Activated B cell treated with CpG ODN at 0.5 μM for 24 hours (primary cell): ENCODE results near the gene TBX20. TPM values are rescaled to one million over a fixed set of nuclear protein-coding genes. Genes with fewer than 3 reads are reported as not detected.

Source experiments
- ATAC-seq: fragments of 200-7000 bp; cut with Tn5 transposase; one replicate; pipeline ENCODE4 v1.10.0; 2021; ENCODE audit warnings: low read depth, mild to moderate bottlenecking, moderate library complexity
- CTCF ChIA-PET: fragments of 350-600 bp; sonication (Branson Sonifier 250); formaldehyde crosslinking; loops from one replicate; lab custom pipeline; 2021; ENCODE audit warnings: antibody characterized with exemption; lab: Charles Lee
- POLR2A ChIA-PET: fragments of 350-600 bp; sonication (Branson Sonifier 250); formaldehyde crosslinking; loops from one replicate; lab custom pipeline; 2021; ENCODE audit warnings: antibody characterized with exemption; lab: Charles Lee
- DNase-seq: peaks from one replicate; pipeline ENCODE4 v3.0.0; 2022
- H3K27ac Mint-ChIP-seq: one replicate; pipeline ENCODE4 v1.8.0; 2020; ENCODE audit warnings: mixed read lengths
- H3K27me3 Mint-ChIP-seq: one replicate; pipeline ENCODE4 v1.8.0; 2021; ENCODE audit warnings: mixed read lengths
- H3K36me3 Mint-ChIP-seq: one replicate; pipeline ENCODE4 v1.8.0; 2021; ENCODE audit warnings: low read depth, mixed read lengths
- H3K4me1 Mint-ChIP-seq: one replicate; pipeline ENCODE4 v1.8.0; 2021; ENCODE audit warnings: mixed read lengths
- H3K4me3 Mint-ChIP-seq: one replicate; pipeline ENCODE4 v1.8.0; 2020; ENCODE audit warnings: mild to moderate bottlenecking, mixed read lengths
- H3K9me3 Mint-ChIP-seq: one replicate; pipeline ENCODE4 v1.8.0; 2020; ENCODE audit warnings: mixed read lengths
- intact Hi-C: fragments of 100-400 bp; cut with micrococcal nuclease; formaldehyde crosslinking; loops from one replicate; pipeline ENCODE4 v1.15.1; 2024
- total RNA-seq: library from RNA; stranded (reverse); gene quantifications from 2 replicates; pipeline ENCODE4 v1.2.3, GENCODE V29; 2022
- TF ChIP-seq, protein P1 (sequence below): fragments of 200-600 bp; IDR thresholded peaks from one replicate; pipeline ENCODE4 v1.8.0; 2022; ENCODE audit warnings: antibody characterized with exemption, mild to moderate bottlenecking

The TBX20 gene
- total RNA-seq, 1 donor from 2014 or later: 0.11 TPM

DNA sequence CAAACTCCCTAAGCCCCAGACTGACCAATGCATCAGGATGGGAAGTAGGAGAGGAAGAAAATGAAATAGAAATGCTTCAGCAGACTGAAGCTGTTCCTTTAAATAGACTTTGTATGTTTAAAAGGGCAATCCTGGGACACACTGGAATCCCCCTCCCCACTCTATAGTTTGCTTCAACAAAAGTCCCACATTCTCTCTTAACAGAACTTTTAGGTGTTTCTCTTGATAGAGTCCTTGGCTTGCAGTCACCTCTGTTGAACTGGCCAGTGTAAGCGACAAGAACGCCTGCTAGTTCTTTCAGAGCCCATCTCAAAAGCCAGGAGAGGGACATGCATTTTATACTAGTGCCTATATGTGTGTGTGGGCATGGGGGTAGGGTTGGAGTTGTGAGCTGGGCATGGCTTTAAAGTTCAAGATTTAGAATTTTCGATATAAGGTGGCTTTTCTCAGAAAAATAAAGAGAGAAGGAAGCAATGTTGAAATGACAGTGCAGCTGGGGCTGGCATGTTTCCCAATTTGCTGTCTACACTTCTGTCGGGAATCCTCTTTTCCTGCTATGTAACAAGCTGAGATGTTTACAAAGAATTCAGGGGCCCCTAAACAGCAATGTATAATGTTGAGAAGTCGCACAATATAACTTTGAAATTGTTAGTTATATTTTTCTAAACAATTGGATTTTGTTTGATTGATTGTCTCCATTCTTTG is 2.1 kb downstream of the TBX20 start:
- Mint-ChIP-seq H3K27me3 (peaks cover 76% of the 10 kb centered on the region), H3K9me3 (no peaks in the 10 kb centered on the region), H3K4me1 (peaks cover 13% of the 10 kb centered on the region), H3K27ac (no peak overlapping the region), H3K4me3 (no peak overlapping the region), H3K36me3 (no peaks in the 10 kb centered on the region)
- intact Hi-C loops: loop anchor here (5.0 kb wide), 1 partner anchor 214 kb away; the partner anchor contains the start of gene DPY19L1
- DNase-seq: no peak
- ChIA-PET POLR2A (no interaction called here), CTCF (no interaction called here)
- ATAC-seq: no peak
- TF ChIP-seq, protein P1, sequence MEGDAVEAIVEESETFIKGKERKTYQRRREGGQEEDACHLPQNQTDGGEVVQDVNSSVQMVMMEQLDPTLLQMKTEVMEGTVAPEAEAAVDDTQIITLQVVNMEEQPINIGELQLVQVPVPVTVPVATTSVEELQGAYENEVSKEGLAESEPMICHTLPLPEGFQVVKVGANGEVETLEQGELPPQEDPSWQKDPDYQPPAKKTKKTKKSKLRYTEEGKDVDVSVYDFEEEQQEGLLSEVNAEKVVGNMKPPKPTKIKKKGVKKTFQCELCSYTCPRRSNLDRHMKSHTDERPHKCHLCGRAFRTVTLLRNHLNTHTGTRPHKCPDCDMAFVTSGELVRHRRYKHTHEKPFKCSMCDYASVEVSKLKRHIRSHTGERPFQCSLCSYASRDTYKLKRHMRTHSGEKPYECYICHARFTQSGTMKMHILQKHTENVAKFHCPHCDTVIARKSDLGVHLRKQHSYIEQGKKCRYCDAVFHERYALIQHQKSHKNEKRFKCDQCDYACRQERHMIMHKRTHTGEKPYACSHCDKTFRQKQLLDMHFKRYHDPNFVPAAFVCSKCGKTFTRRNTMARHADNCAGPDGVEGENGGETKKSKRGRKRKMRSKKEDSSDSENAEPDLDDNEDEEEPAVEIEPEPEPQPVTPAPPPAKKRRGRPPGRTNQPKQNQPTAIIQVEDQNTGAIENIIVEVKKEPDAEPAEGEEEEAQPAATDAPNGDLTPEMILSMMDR: no peak

DNA sequence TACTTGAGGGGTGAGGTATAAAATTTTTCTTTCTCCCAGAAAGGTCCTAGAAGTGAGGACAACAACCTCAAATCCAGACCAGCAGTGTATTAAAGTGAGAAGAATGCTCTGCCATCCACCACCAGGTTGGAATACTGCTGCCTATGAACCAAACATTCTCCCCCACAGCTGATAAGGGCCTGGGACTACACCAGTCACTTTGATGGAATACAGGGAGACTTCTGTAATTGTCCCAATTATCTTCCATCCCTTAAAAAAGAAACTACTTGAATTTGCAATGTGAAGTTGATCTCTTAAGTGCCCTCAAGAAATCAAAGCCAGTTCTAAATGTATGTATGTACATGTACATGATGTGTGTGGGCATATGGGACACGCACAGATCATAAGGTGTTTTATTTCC is 3.0 kb downstream of the TBX20 start:
- ATAC-seq: no peak
- peaks cover 68% of the 10 kb centered on the region for H3K27me3 Mint-ChIP-seq
- TF ChIP-seq, protein P1: no peak
- H3K27ac Mint-ChIP-seq: no peak overlapping the region
- peaks cover 13% of the 10 kb centered on the region for H3K4me1 Mint-ChIP-seq
- no peak for DNase-seq
- ChIA-PET POLR2A (no interaction called here), CTCF (no interaction called here)
- intact Hi-C loops: loop anchor here (5.0 kb wide), 1 partner anchor 214 kb away; the partner anchor contains the start of gene DPY19L1
- H3K9me3 Mint-ChIP-seq: no peaks in the 10 kb centered on the region
- H3K4me3 Mint-ChIP-seq: no peak overlapping the region
- H3K36me3 Mint-ChIP-seq: no peaks in the 10 kb centered on the region

DNA sequence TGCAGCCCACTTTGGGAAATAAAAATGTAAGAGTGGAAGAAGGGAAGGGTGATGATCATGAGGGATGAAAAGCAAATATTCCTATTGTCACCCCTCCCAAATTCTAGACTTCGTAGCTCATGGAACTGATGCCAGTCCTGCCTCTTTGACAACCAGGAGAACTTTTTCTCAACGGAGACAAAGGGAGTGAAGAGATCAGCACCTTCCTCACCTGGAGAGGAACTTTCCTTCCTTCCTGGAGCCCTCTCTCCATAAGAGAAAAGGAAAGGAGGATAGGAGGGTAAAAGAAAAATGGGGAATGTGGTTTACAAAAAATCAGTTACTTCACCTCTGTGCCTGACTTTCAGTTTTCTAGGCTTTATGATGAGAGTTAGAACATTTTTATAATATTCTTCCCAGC is 3.4 kb downstream of the TBX20 start:
- TF ChIP-seq, protein P1: no peak
- intact Hi-C loops: loop anchor here (5.0 kb wide), 1 partner anchor 213 kb away; the partner anchor contains the start of gene DPY19L1
- ChIA-PET CTCF (no interaction called here), POLR2A (no interaction called here)
- Mint-ChIP-seq H3K27ac (no peak overlapping the region), H3K4me1 (peaks cover 13% of the 10 kb centered on the region), H3K27me3 (peaks cover 64% of the 10 kb centered on the region), H3K36me3 (no peaks in the 10 kb centered on the region), H3K4me3 (no peak overlapping the region), H3K9me3 (no peaks in the 10 kb centered on the region)
- no peak for ATAC-seq
- DNase-seq: no peak

DNA sequence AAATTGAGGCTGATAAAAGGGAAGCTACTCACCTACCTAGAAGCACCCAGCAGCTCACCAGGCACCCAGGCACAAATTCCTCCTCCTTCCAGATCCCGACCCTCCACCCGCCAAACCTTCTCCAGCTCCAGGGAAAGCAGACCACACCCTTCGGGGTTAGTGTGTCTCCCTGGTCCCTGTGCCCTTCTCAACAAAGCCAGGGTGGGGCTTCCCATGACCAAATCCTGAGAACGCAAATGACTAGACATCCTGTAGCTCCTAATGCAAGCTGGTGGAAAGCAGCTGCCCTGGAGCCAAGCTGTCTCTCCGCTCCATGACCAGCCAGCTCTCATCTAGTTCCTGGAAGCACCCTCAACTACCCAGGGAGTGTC is 4.4 kb downstream of the TBX20 start:
- peaks cover 61% of the 10 kb centered on the region for H3K27me3 Mint-ChIP-seq
- POLR2A ChIA-PET: no interaction called here
- no peak overlapping the region for H3K27ac Mint-ChIP-seq
- peaks cover 13% of the 10 kb centered on the region for H3K4me1 Mint-ChIP-seq
- intact Hi-C loops: no loop called here
- no peaks in the 10 kb centered on the region for H3K9me3 Mint-ChIP-seq
- no peak overlapping the region for H3K4me3 Mint-ChIP-seq
- no peak for DNase-seq
- ATAC-seq: no peak
- TF ChIP-seq, protein P1: no peak
- no peaks in the 10 kb centered on the region for H3K36me3 Mint-ChIP-seq
- CTCF ChIA-PET: no interaction called here

DNA sequence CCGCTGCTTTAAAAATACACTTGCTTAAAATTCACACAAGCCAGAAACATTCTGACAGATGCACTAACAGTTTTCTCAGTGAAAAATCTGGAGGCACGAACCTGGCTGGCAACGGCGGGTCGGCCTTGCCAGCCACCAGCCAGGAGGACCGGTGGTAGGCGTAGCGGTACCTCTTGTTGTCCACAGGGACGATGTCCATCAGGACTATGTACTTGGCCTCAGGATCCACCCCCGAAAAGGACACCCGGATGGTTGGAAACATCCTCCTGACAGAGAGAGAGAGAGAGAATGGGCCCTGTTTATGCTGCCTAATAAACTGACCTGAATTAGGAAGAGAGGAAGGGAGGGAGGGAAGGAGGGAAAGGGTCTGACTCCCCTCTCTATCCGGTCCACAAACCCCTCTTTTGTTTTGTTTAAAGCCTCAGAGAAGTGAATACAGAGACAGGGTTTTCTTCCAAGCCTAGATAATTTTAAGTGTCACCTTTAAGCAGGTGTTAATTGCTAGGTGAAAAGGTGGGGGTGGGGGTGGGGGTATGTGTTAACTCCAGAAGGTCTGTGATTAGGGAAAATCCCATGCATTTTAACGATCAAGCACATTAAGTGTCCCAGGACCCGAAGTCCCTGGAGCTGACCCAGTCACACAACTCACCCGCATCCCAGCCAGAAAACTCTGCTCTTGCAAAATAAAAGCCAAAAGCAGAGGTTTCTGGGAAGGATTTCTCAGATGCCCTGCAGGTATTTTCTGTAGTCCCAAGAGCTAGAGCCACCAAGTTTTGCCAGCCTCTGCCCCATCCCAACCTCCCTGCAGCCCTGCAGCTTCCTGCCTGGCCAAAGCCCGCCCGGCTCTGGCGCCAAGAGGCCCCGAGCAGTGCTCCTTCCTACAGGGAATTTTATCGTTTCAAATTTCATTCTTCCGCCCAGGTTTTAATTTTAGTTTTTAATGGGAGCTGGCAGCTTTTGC is 5.0 kb downstream of the TBX20 start:
- intact Hi-C loops: no loop called here
- Mint-ChIP-seq H3K4me1 (peaks cover 8% of the 10 kb centered on the region), H3K27ac (no peak overlapping the region), H3K4me3 (no peak overlapping the region), H3K9me3 (no peaks in the 10 kb centered on the region), H3K27me3 (peaks cover 61% of the 10 kb centered on the region), H3K36me3 (no peaks in the 10 kb centered on the region)
- no peak for DNase-seq
- TF ChIP-seq, protein P1: no peak
- POLR2A ChIA-PET: no interaction called here
- no peak for ATAC-seq
- CTCF ChIA-PET: no interaction called here
